HepG2 (cell line): ENCODE measurements around the gene NDUFS6. TPM values are rescaled to one million over a fixed set of nuclear protein-coding genes. Genes with fewer than 3 reads are reported as not detected.

ENCODE experiments used
- ATAC-seq: fragments of 200-7000 bp; cut with Tn5 transposase; 3 replicates; pipeline ENCODE4 v1.9.1; 2020; ENCODE audit warnings: mild to moderate bottlenecking, moderate library complexity
- BruUV-seq: library from RNA; stranded (reverse); fragments of 400-500 nt; replicated peaks from 2 replicates; lab custom pipeline; 2021; lab: Mats Ljungman, UMichigan
- CTCF ChIA-PET: fragments of 300-600 bp; formaldehyde crosslinking; extraction: SDS; loops from one replicate; lab custom pipeline; 2021; ENCODE audit warnings: low total read pairs, inconsistent platforms, low intra/inter-chr PET ratio; lab: Yijun Ruan, JAX
- POLR2A ChIA-PET: fragments of 350-600 bp; sonication (Branson Sonifier 250); formaldehyde crosslinking; loops from one replicate; lab custom pipeline; 2020; ENCODE audit warnings: antibody characterized with exemption, inconsistent platforms; lab: Yijun Ruan, JAX
- DNase-seq: peaks from one replicate; pipeline ENCODE4 v3.0.0-alpha.2; 2015; ENCODE audit warnings: low spot score
- FAIRE-seq: peaks from 3 replicates; lab custom pipeline; 2011; peaks lifted over from hg19 to GRCh38; lab: Jason Lieb, UNC
- H2AFZ ChIP-seq: one replicate; pipeline ENCODE4 v1.6.1; 2011; ENCODE audit warnings: low read length, inconsistent platforms
- H3K27ac ChIP-seq: fragments of 300-600 bp; 3 replicates; pipeline ENCODE4 v1.8.0; 2011; ENCODE audit warnings: mixed run types, mild to moderate bottlenecking, mixed read lengths, low read length, inconsistent platforms; ENCODE audit not compliant: insufficient read depth; ENCODE audit errors: extremely low read length
- H3K27me3 ChIP-seq, 2 experiments: fragments of 200-600 bp in 1 of 2; 2 replicates in 1 of 2; 3 replicates in 1 of 2; pipeline versions ENCODE4 v1.6.0 to v1.8.0; 2011; ENCODE audit warnings: low read length in 2 of 2, mild to moderate bottlenecking in 2 of 2, moderate library complexity in 2 of 2, inconsistent platforms in 1 of 2; ENCODE audit not compliant: insufficient read depth in 2 of 2, control insufficient read depth in 1 of 2
- H3K36me3 ChIP-seq, 2 experiments: fragments of 200-600 bp in 1 of 2; replicated peaks in 1 of 2; 2 replicates in 1 of 2; 3 replicates in 1 of 2; pipeline versions ENCODE4 v1.5.1 to v1.8.0; 2011; ENCODE audit warnings: low read length in 2 of 2, inconsistent platforms in 1 of 2; ENCODE audit not compliant: insufficient read depth in 2 of 2, control insufficient read depth in 1 of 2
- H3K4me1 ChIP-seq: 2 replicates; pipeline ENCODE4 v1.5.1; 2012; ENCODE audit warnings: low read length, inconsistent platforms; ENCODE audit not compliant: insufficient read depth
- H3K4me2 ChIP-seq: 2 replicates; pipeline ENCODE4 v1.6.0; 2011; ENCODE audit warnings: low read depth, low read length, inconsistent platforms
- H3K4me3 ChIP-seq, 3 experiments: fragments of 200-600 bp in 1 of 3; sonication (generic), shearing (Covaris generic) in 1 of 3; replicated peaks in 1 of 3; 2 replicates each; pipeline ENCODE4 v1.5.1; 2011 to 2016; ENCODE audit warnings: low read length in 3 of 3, inconsistent platforms in 2 of 3, low read depth in 2 of 3, mild to moderate bottlenecking in 2 of 3, control low read depth in 1 of 3, mixed read lengths in 1 of 3; ENCODE audit not compliant: insufficient read depth in 1 of 3
- H3K79me2 ChIP-seq: one replicate; pipeline ENCODE4 v1.6.1; 2011; ENCODE audit warnings: low read length, inconsistent platforms; ENCODE audit not compliant: insufficient read depth
- H3K9ac ChIP-seq: 2 replicates; pipeline ENCODE4 v1.6.0; 2011; ENCODE audit warnings: mild to moderate bottlenecking, low read depth, low read length, inconsistent platforms; ENCODE audit not compliant: insufficient read depth
- H3K9me3 ChIP-seq: 2 replicates; pipeline ENCODE4 v1.5.1; 2012; ENCODE audit warnings: mild to moderate bottlenecking, low read length
- H4K20me1 ChIP-seq: 2 replicates; pipeline ENCODE4 v1.6.0; 2011; ENCODE audit warnings: inconsistent platforms, mild to moderate bottlenecking, low read length, moderate library complexity; ENCODE audit not compliant: insufficient read depth
- CEBPB ChIP-seq: IDR thresholded peaks from 2 replicates; pipeline ENCODE4 v1.6.1; 2011; ENCODE audit warnings: low read depth, low read length, improper control_type of control experiment, borderline replicate concordance
- DPF2 ChIP-seq: sonication (generic); formaldehyde crosslinking; IDR thresholded peaks from 2 replicates; pipeline ENCODE4 v1.4.0; 2020; ENCODE audit warnings: mild to moderate bottlenecking, low read depth, missing genetic modification reagents, borderline replicate concordance
- GZF1 ChIP-seq: sonication (generic); formaldehyde crosslinking; IDR thresholded peaks from 2 replicates; pipeline ENCODE4 v1.5.1; 2020; ENCODE audit warnings: mild to moderate bottlenecking, missing genetic modification reagents
- KDM4B ChIP-seq: sonication (generic); formaldehyde crosslinking; IDR thresholded peaks from 2 replicates; pipeline ENCODE4 v1.4.0; 2020; ENCODE audit warnings: missing genetic modification reagents
- MEIS1 ChIP-seq: sonication (generic); formaldehyde crosslinking; IDR thresholded peaks from 2 replicates; pipeline ENCODE4 v1.9.0; 2021; ENCODE audit warnings: mild to moderate bottlenecking, missing genetic modification reagents, moderate library complexity, borderline replicate concordance
- NCOA2 ChIP-seq: sonication (generic); formaldehyde crosslinking; IDR thresholded peaks from 2 replicates; pipeline ENCODE4 v1.8.0; 2022; ENCODE audit warnings: inconsistent platforms
- SALL1 ChIP-seq: sonication (generic); formaldehyde crosslinking; IDR thresholded peaks from 2 replicates; pipeline ENCODE4 v1.8.0; 2022; ENCODE audit warnings: mild to moderate bottlenecking, missing genetic modification reagents
- SOX13 ChIP-seq, 3 experiments: fragments of 450-650 bp in 1 of 3; sonication (generic) in 1 of 3; formaldehyde crosslinking in 1 of 3; IDR thresholded peaks in 2 of 3; conservative IDR thresholded peaks in 1 of 3; 2 replicates each; pipeline versions ENCODE4 v1.5.0 to v1.6.1; 2016 to 2020; ENCODE audit warnings: antibody characterized with exemption in 1 of 3, mild to moderate bottlenecking in 1 of 3, missing compliant biosample characterization in 1 of 3, missing genetic modification reagents in 1 of 3, moderate library complexity in 1 of 3
- ZNF615 ChIP-seq: sonication (generic); formaldehyde crosslinking; IDR thresholded peaks from 2 replicates; pipeline ENCODE4 v1.5.0; 2020; ENCODE audit warnings: mild to moderate bottlenecking, missing genetic modification reagents, borderline replicate concordance
- WGBS: methylation state at CpG from one replicate; pipeline ENCODE4 v1.1.6; 2017; ENCODE audit warnings: low lambda C conversion rate; 5-methylcytosine and 5-hydroxymethylcytosine counted together
- in situ Hi-C: cut with HindIII; loops from 2 replicates; pipeline ENCODE4 v1.10.0; 2017; ENCODE audit warnings: low pct_unique_long_range_greater_than_20kb; ENCODE audit not compliant: extremely low pct_ligation_motif_present
- intact Hi-C: fragments of 100-400 bp; cut with micrococcal nuclease; formaldehyde crosslinking; loops from one replicate; pipeline ENCODE4 v1.10.0; 2022; ENCODE audit not compliant: unreplicated experiment
- polyA plus RNA-seq, 8 experiments: library from polyadenylated mRNA; depleted of rRNA in 3 of 8; stranded (reverse) in 7 of 8; unstranded in 1 of 8; fragments of >200 nt; fragmentation: Illumina TruSeq in 4 of 8; extraction: Trizol in 4 of 8; gene quantifications; 2 replicates each; pipeline versions ENCODE4 v1.2.1 to v1.2.3, GENCODE V29; 2011 to 2016; ENCODE audit warnings: low read depth in 4 of 8, missing spikeins in 1 of 8, mixed read lengths in 1 of 8; ENCODE audit not compliant: insufficient read depth in 1 of 8
- total RNA-seq, 5 experiments: library from RNA; depleted of rRNA; stranded (reverse); fragments of >200 nt; fragmentation: Illumina TruSeq; extraction: Trizol; gene quantifications; 2 replicates each; pipeline ENCODE4 v1.2.3, GENCODE V29; 2016; ENCODE audit warnings: low read depth in 1 of 5
- TF ChIP-seq, protein P1 (sequence below): sonication (generic); formaldehyde crosslinking; IDR thresholded peaks from 2 replicates; pipeline ENCODE4 v1.4.0; 2020; ENCODE audit warnings: missing genetic modification reagents, borderline replicate concordance

NDUFS6 gene
- total and polyA plus RNA-seq, 2 of the 13 experiments (the other 11 are each of a cell fraction or from before 2014, with no cell fraction given) = 23.7 to 50.4 TPM

DNA sequence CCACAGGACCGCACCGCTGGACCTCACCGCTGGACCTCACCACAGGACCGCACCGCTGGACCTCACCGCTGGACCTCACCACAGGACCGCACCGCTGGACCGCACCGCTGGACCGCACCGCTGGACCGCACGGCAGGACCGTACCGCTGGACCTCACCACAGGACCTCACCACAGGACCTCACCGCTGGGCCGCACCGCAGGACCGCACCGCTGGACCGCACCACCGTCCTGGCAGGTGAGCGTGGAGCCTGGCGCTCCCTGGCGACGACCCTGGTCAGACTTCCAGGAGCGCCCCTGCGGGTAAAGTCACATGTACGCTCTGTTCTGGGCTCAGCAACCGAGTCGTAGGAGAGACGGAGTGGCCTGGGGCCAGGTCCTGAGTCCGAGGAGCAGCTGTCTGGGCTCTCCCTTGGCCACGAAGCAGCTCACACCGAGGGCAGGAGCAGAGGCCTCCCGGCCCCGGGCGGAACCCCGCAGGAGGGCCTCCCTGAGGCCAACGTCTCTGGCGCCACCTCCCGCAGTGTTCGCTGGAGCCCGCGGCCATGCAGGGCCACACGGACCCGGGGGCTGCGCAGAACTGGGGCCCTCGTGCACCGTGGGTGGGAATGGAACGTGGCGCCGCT lies 32.1 kb upstream of the NDUFS6 start:
- Histone ChIP-seq H3K36me3 (no peaks in the 10 kb centered on the region), H3K4me1 (no peaks in the 10 kb centered on the region), H3K27me3 (peaks cover 5 to 61% of the 10 kb centered on the region in 2 experiments), H3K4me2 (no peak overlapping the region), H3K9ac (no peak overlapping the region), H4K20me1 (no peaks in the 10 kb centered on the region), H2AFZ (no peak overlapping the region), H3K79me2 (no peaks in the 10 kb centered on the region), H3K4me3 (no peak overlapping the region), H3K9me3 (no peaks in the 10 kb centered on the region), H3K27ac (no peak overlapping the region)
- ATAC-seq (no peak; the same call in 2 of the 3 replicates), DNase-seq (no peak), FAIRE-seq (no peak)
- in situ Hi-C loops = loop anchor here (10.0 kb wide), 1 partner anchor 246 kb away; no protein-coding TSS in a partner anchor
- TF ChIP-seq KDM4B (no peak), SALL1 (CRISPR knock-in tag) (no peak), NCOA2 (CRISPR knock-in tag) (no peak), GZF1 (no peak), ZNF615 (CRISPR knock-in tag) (no peak), DPF2 (CRISPR knock-in tag) (no peak), CEBPB (no peak), MEIS1 (CRISPR knock-in tag) (no peak), SOX13 (IDR thresholded peaks at IDR 0.05) (no peak), SOX13 (CRISPR knock-in tag; conservative IDR thresholded peaks at IDR 0.05 in 1 of 2, IDR thresholded peaks at IDR 0.05 in 1 of 2) (no peak)
- TF ChIP-seq, protein P1, sequence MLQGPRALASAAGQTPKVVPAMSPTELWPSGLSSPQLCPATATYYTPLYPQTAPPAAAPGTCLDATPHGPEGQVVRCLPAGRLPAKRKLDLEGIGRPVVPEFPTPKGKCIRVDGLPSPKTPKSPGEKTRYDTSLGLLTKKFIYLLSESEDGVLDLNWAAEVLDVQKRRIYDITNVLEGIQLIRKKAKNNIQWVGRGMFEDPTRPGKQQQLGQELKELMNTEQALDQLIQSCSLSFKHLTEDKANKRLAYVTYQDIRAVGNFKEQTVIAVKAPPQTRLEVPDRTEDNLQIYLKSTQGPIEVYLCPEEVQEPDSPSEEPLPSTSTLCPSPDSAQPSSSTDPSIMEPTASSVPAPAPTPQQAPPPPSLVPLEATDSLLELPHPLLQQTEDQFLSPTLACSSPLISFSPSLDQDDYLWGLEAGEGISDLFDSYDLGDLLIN (CRISPR knock-in tag) = no peak
- POLR2A ChIA-PET = no interaction called here
- no TSS peak for BruUV-seq
- intact Hi-C loops = no loop called here
- 45% methylated on average over 11 of the region's 54 CpGs for WGBS
- CTCF ChIA-PET = no interaction called here
